Activated T-cell treated with anti-CD3 and anti-CD28 coated beads, Interleukin-2, amount 50 U/mL, for 4 hours (primary cell): ENCODE results near the gene PRSS12. TPM values are rescaled to one million over a fixed set of nuclear protein-coding genes. Genes with fewer than 3 reads are reported as not detected.

Experiments
- ATAC-seq, 2 donors: fragments of 200-7000 bp; cut with Tn5 transposase; one replicate each; pipeline ENCODE4 v1.10.0; 2021
- DNase-seq: peaks from one replicate; pipeline ENCODE4 v3.0.0-alpha.2; 2020
- H3K27me3 Mint-ChIP-seq: one replicate; pipeline ENCODE4 v1.8.0; 2021; ENCODE audit warnings: low read depth, mixed read lengths
- H3K36me3 Mint-ChIP-seq: one replicate; pipeline ENCODE4 v1.8.0; 2022; ENCODE audit warnings: mixed read lengths; ENCODE audit not compliant: insufficient read depth
- H3K4me1 Mint-ChIP-seq: one replicate; pipeline ENCODE4 v1.8.0; 2021; ENCODE audit warnings: low read depth, mixed read lengths
- H3K4me3 Mint-ChIP-seq: one replicate; pipeline ENCODE4 v1.8.0; 2021; ENCODE audit warnings: mild to moderate bottlenecking, moderate library complexity, mixed read lengths
- H3K9me3 Mint-ChIP-seq: one replicate; pipeline ENCODE4 v1.8.0; 2021; ENCODE audit warnings: mixed read lengths
- total RNA-seq, 3 donors: library from RNA; stranded (reverse); gene quantifications; one replicate each; pipeline ENCODE4 v1.2.1, GENCODE V29; 2021

PRSS12 gene
- total RNA-seq, 3 donors from 2014 or later = 0.08 TPM; not detected in 2

GRCh38 chr4:118264096-118264495 lies 88.7 kb downstream of the PRSS12 start:
- peaks cover 10% of the 10 kb centered on the region for H3K27me3 Mint-ChIP-seq
- H3K9me3 Mint-ChIP-seq = no peaks in the 10 kb centered on the region
- DNase-seq = no peak
- H3K4me1 Mint-ChIP-seq = no peaks in the 10 kb centered on the region
- H3K4me3 Mint-ChIP-seq = no peak overlapping the region
- no peaks in the 10 kb centered on the region for H3K36me3 Mint-ChIP-seq
- no peak for ATAC-seq

GRCh38 chr4:118260309-118260708 lies 92.5 kb downstream of the PRSS12 start:
- Mint-ChIP-seq H3K4me1 (no peaks in the 10 kb centered on the region), H3K36me3 (no peaks in the 10 kb centered on the region), H3K27me3 (peaks cover 11% of the 10 kb centered on the region), H3K4me3 (no peak overlapping the region), H3K9me3 (no peaks in the 10 kb centered on the region)
- ATAC-seq (no peak), DNase-seq (no peak)

GRCh38 chr4:118259111-118259510 lies 93.7 kb downstream of the PRSS12 start:
- H3K36me3 Mint-ChIP-seq = no peaks in the 10 kb centered on the region
- no peak for DNase-seq
- no peak overlapping the region for H3K4me3 Mint-ChIP-seq
- peaks cover 11% of the 10 kb centered on the region for H3K27me3 Mint-ChIP-seq
- H3K9me3 Mint-ChIP-seq = no peaks in the 10 kb centered on the region
- no peaks in the 10 kb centered on the region for H3K4me1 Mint-ChIP-seq
- ATAC-seq = no peak

GRCh38 chr4:118254368-118254767 lies 98.4 kb downstream of the PRSS12 start:
- Mint-ChIP-seq H3K9me3 (no peaks in the 10 kb centered on the region), H3K36me3 (no peaks in the 10 kb centered on the region), H3K4me3 (no peak overlapping the region), H3K27me3 (peaks cover 3% of the 10 kb centered on the region), H3K4me1 (no peaks in the 10 kb centered on the region)
- no peak for ATAC-seq
- DNase-seq = no peak

GRCh38 chr4:118249890-118250289 lies 102.9 kb downstream of the PRSS12 start:
- Mint-ChIP-seq H3K9me3 (no peaks in the 10 kb centered on the region), H3K36me3 (no peaks in the 10 kb centered on the region), H3K27me3 (no peaks in the 10 kb centered on the region), H3K4me3 (no peak overlapping the region), H3K4me1 (peaks cover 3% of the 10 kb centered on the region)
- no peak for ATAC-seq
- DNase-seq = no peak

- Mint-ChIP-seq H3K9me3 (no peaks in the 10 kb centered on the region), H3K36me3 (no peaks in the 10 kb centered on the region), H3K4me1 (no peaks in the 10 kb centered on the region), H3K4me3 (no peak overlapping the region), H3K27me3 (no peaks in the 10 kb centered on the region)
- DNase-seq (no peak), ATAC-seq (no peak)
Observed at GRCh38 chr4:118237531-118237930, 115.3 kb downstream of the PRSS12 start.

- DNase-seq (no peak), ATAC-seq (no peak)
- Mint-ChIP-seq H3K4me1 (no peaks in the 10 kb centered on the region), H3K36me3 (no peaks in the 10 kb centered on the region), H3K4me3 (no peak overlapping the region), H3K9me3 (no peaks in the 10 kb centered on the region), H3K27me3 (no peaks in the 10 kb centered on the region)
Observed at GRCh38 chr4:118235566-118236120, 117.2 kb downstream of the PRSS12 start.
